Neural crest cell (in vitro differentiated cells): ENCODE results near the gene DACH1. TPM values are rescaled to one million over a fixed set of nuclear protein-coding genes. Genes with fewer than 3 reads are reported as not detected.

Experiments
- DNase-seq: peaks from one replicate; pipeline ENCODE4 v3.0.0; 2021; ENCODE audit warnings: low read depth, mixed read lengths, low spot score
- H3K27ac Mint-ChIP-seq: one replicate; pipeline ENCODE4 v1.8.0; 2021; ENCODE audit warnings: mild to moderate bottlenecking, mixed read lengths; ENCODE audit not compliant: unreplicated experiment
- H3K27me3 Mint-ChIP-seq: 2 replicates; pipeline ENCODE4 v1.8.0; 2021; ENCODE audit warnings: low read depth, mild to moderate bottlenecking, mixed read lengths
- H3K36me3 Mint-ChIP-seq: 2 replicates; pipeline ENCODE4 v1.8.0; 2021; ENCODE audit warnings: low read depth, mild to moderate bottlenecking, mixed read lengths
- H3K4me1 Mint-ChIP-seq: 2 replicates; pipeline ENCODE4 v1.8.0; 2021; ENCODE audit warnings: mixed read lengths
- H3K4me3 Mint-ChIP-seq: one replicate; pipeline ENCODE4 v1.8.0; 2021; ENCODE audit warnings: mild to moderate bottlenecking, mixed read lengths
- H3K9me3 Mint-ChIP-seq: 2 replicates; pipeline ENCODE4 v1.8.0; 2021; ENCODE audit warnings: mixed read lengths
- total RNA-seq: library from RNA; stranded (reverse); gene quantifications from 2 replicates; pipeline ENCODE4 v1.2.1, GENCODE V29; 2021
- TF ChIP-seq, protein P1 (sequence below): fragments of 200-600 bp; sonication (generic); conservative IDR thresholded peaks from 2 replicates; pipeline ENCODE4 v1.5.0; 2021; ENCODE audit warnings: antibody characterized with exemption, mild to moderate bottlenecking

DACH1 gene
- total RNA-seq, 1 donor from 2014 or later = 23.7 TPM

DNA sequence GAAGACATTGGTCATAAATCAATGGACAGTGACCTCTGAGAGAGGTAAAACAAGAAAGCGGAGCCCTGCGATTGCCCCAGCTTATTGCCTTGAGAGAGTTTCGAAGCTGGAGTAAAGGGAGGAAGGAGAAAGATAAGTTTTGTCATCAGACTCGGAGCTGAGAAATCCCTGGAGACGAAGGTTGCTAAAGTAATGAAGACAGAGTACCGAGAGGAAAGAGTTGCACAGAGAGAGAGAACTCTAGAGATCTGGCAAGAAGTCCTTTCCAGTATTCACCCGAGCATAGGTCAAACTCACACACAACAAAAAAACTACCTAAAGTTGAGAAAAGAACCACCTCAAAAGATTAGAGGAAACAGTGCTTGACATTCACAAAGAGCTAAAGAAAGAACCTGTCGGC, 472.0 kb downstream of the DACH1 start:
- no peak for DNase-seq
- TF ChIP-seq, protein P1, sequence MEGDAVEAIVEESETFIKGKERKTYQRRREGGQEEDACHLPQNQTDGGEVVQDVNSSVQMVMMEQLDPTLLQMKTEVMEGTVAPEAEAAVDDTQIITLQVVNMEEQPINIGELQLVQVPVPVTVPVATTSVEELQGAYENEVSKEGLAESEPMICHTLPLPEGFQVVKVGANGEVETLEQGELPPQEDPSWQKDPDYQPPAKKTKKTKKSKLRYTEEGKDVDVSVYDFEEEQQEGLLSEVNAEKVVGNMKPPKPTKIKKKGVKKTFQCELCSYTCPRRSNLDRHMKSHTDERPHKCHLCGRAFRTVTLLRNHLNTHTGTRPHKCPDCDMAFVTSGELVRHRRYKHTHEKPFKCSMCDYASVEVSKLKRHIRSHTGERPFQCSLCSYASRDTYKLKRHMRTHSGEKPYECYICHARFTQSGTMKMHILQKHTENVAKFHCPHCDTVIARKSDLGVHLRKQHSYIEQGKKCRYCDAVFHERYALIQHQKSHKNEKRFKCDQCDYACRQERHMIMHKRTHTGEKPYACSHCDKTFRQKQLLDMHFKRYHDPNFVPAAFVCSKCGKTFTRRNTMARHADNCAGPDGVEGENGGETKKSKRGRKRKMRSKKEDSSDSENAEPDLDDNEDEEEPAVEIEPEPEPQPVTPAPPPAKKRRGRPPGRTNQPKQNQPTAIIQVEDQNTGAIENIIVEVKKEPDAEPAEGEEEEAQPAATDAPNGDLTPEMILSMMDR = no peak
- Mint-ChIP-seq H3K4me3 (no peak overlapping the region), H3K27me3 (no peaks in the 10 kb centered on the region), H3K9me3 (peaks cover 7% of the 10 kb centered on the region), H3K27ac (peak overlapping the region; percentile 3), H3K36me3 (peaks cover 18% of the 10 kb centered on the region), H3K4me1 (peaks cover 47% of the 10 kb centered on the region)

DNA sequence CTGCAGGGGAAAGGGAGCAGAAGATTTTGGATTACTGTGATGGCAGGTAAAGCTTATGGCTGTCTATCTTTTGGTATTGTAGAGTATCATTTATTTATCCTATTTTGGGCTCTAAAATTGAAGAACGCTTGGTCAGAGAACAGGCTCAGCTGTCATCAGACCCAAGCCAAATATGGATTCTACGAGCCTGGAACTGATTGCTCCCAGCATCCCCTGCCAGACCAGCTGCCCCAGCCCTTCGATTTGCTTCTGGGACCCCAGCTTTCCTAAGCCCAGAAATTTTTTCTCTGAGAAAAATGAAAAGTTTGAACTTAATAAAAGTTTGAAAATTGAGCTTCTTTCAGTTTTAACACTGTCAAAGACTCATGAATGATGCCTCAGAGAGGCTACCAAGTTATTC, 472.8 kb downstream of the DACH1 start:
- H3K27me3 Mint-ChIP-seq = no peaks in the 10 kb centered on the region
- peaks cover 18% of the 10 kb centered on the region for H3K36me3 Mint-ChIP-seq
- H3K4me3 Mint-ChIP-seq = no peak overlapping the region
- H3K4me1 Mint-ChIP-seq = peaks cover 39% of the 10 kb centered on the region
- TF ChIP-seq, protein P1 = no peak
- peaks cover 7% of the 10 kb centered on the region for H3K9me3 Mint-ChIP-seq
- no peak overlapping the region for H3K27ac Mint-ChIP-seq
- DNase-seq = no peak
